HG03196 (cell line): ENCODE data around the gene MB.

Experiments used
- ATAC-seq: cut with Tn5 transposase; IDR thresholded peaks from one replicate; pipeline ENCODE4 v1.9.1; 2021; ENCODE audit not compliant: unreplicated experiment

The MB gene

GRCh38 chr22:35618427-35619223 lies 1.5 kb upstream of the MB start:
- no peak for ATAC-seq

GRCh38 chr22:35616043-35616442 lies 1.1 kb downstream of the MB start:
- no peak for ATAC-seq

GRCh38 chr22:35615156-35615555 lies 2.0 kb downstream of the MB start:
- ATAC-seq: no peak

- ATAC-seq: no peak
These were observed 2.7 kb downstream of the MB start for GRCh38 chr22:35614404-35614803.

- ATAC-seq: no peak
These were observed 4.2 kb downstream of the MB start for GRCh38 chr22:35612903-35613302.

- no peak for ATAC-seq
These were observed 5.1 kb downstream of the MB start for GRCh38 chr22:35611891-35612576.

- no peak for ATAC-seq
These were observed 5.8 kb downstream of the MB start for GRCh38 chr22:35611200-35611890.

- ATAC-seq: no peak
These were observed 6.4 kb downstream of the MB start for GRCh38 chr22:35610741-35611140.

- no peak for ATAC-seq
These were observed 7.4 kb downstream of the MB start for GRCh38 chr22:35609761-35610160.

- no peak for ATAC-seq
These were observed 7.9 kb downstream of the MB start for GRCh38 chr22:35609261-35609660.

GRCh38 chr22:35608088-35608487 lies 9.0 kb downstream of the MB start:
- no peak for ATAC-seq

- ATAC-seq: no peak
These were observed 10.2 kb downstream of the MB start for GRCh38 chr22:35606916-35607315.

- ATAC-seq: no peak
These were observed 11.2 kb downstream of the MB start for GRCh38 chr22:35605851-35606481.

- no peak for ATAC-seq
These were observed 11.8 kb downstream of the MB start for GRCh38 chr22:35605369-35605680.

GRCh38 chr22:35604621-35605368 lies 12.3 kb downstream of the MB start:
- no peak for ATAC-seq

GRCh38 chr22:35601743-35602615 lies 15.2 kb downstream of the MB start:
- ATAC-seq: no peak

GRCh38 chr22:35601013-35601580 lies 16.0 kb downstream of the MB start:
- ATAC-seq: no peak

GRCh38 chr22:35600476-35600875 lies 16.7 kb downstream of the MB start:
- ATAC-seq: no peak

- ATAC-seq: no peak
These were observed 17.8 kb downstream of the MB start for GRCh38 chr22:35599364-35599763.

GRCh38 chr22:35598396-35598710 lies 18.8 kb downstream of the MB start:
- no peak for ATAC-seq
